Activated CD4-positive, alpha-beta T cell treated with anti-CD3 and anti-CD28 coated beads, Interleukin-2, amount 10 ng/mL, durations not matched to agents 7 days and 5 days (primary cell): Measurements from ENCODE around the gene EVI5L. TPM values are rescaled to one million over a fixed set of nuclear protein-coding genes. Genes with fewer than 3 reads are reported as not detected.
A peak's percentile ranks its signal among the peaks of the same experiment; 100 is the strongest.

ENCODE experiments used
- CTCF ChIA-PET: fragments of 350-600 bp; sonication (Branson Sonifier 250); formaldehyde crosslinking; loops from one replicate; lab custom pipeline; 2021; ENCODE audit warnings: antibody characterized with exemption; lab: Charles Lee
- POLR2A ChIA-PET: fragments of 350-600 bp; sonication (Branson Sonifier 250); formaldehyde crosslinking; loops from one replicate; lab custom pipeline; 2021; ENCODE audit warnings: antibody characterized with exemption; lab: Charles Lee
- DNase-seq: peaks from one replicate; pipeline ENCODE4 v3.0.0-alpha.2; 2020
- H3K27ac Mint-ChIP-seq: one replicate; pipeline ENCODE4 v1.8.0; 2021; ENCODE audit warnings: mild to moderate bottlenecking, moderate library complexity, mixed read lengths
- H3K27me3 Mint-ChIP-seq: one replicate; pipeline ENCODE4 v1.8.0; 2021; ENCODE audit warnings: mixed read lengths
- H3K36me3 Mint-ChIP-seq: one replicate; pipeline ENCODE4 v1.8.0; 2021; ENCODE audit warnings: low read depth, mixed read lengths
- H3K4me1 Mint-ChIP-seq: one replicate; pipeline ENCODE4 v1.8.0; 2021; ENCODE audit warnings: mixed read lengths
- H3K4me3 Mint-ChIP-seq: one replicate; pipeline ENCODE4 v1.8.0; 2021; ENCODE audit warnings: mild to moderate bottlenecking, moderate library complexity, mixed read lengths
- H3K9me3 Mint-ChIP-seq: one replicate; pipeline ENCODE4 v1.8.0; 2021; ENCODE audit warnings: mixed read lengths
- total RNA-seq, 2 experiments: library from RNA; stranded (reverse); gene quantifications; one replicate each; pipeline ENCODE4 v1.2.3, GENCODE V29; 2021

The EVI5L gene
- total RNA-seq, 2 experiments from 2014 or later, result 9.7 to 11.2 TPM

- no peak for DNase-seq
- peaks cover 22% of the 10 kb centered on the region for H3K9me3 Mint-ChIP-seq
- peaks cover 11% of the 10 kb centered on the region for H3K4me1 Mint-ChIP-seq
- CTCF ChIA-PET, result interaction anchor here (0.5 kb wide), 1 partner anchor 656 kb away, joined by 3 read pairs; no protein-coding TSS in a partner anchor
- peaks cover 38% of the 10 kb centered on the region for H3K27me3 Mint-ChIP-seq
- peaks cover 4% of the 10 kb centered on the region for H3K36me3 Mint-ChIP-seq
- no peak overlapping the region for H3K27ac Mint-ChIP-seq
- POLR2A ChIA-PET, result no interaction called here
- no peak overlapping the region for H3K4me3 Mint-ChIP-seq
Measured at GRCh38 chr19:7820588-7820987, 9.4 kb upstream of the EVI5L start.

GRCh38 chr19:7822910-7823515, 7.0 kb upstream of the EVI5L start:
- H3K27ac Mint-ChIP-seq, result no peak overlapping the region
- peaks cover 31% of the 10 kb centered on the region for H3K27me3 Mint-ChIP-seq
- ChIA-PET CTCF (no interaction called here), POLR2A (no interaction called here)
- DNase-seq, result no peak
- H3K36me3 Mint-ChIP-seq, result no peaks in the 10 kb centered on the region
- H3K4me1 Mint-ChIP-seq, result no peaks in the 10 kb centered on the region
- H3K4me3 Mint-ChIP-seq, result no peak overlapping the region
- peaks cover 8% of the 10 kb centered on the region for H3K9me3 Mint-ChIP-seq

GRCh38 chr19:7823686-7824301, 6.2 kb upstream of the EVI5L start:
- no peaks in the 10 kb centered on the region for H3K36me3 Mint-ChIP-seq
- no peak overlapping the region for H3K4me3 Mint-ChIP-seq
- CTCF ChIA-PET, result no interaction called here
- H3K9me3 Mint-ChIP-seq, result peaks cover 5% of the 10 kb centered on the region
- peaks cover 31% of the 10 kb centered on the region for H3K27me3 Mint-ChIP-seq
- H3K4me1 Mint-ChIP-seq, result peaks cover under 1% of the 10 kb centered on the region
- no peak overlapping the region for H3K27ac Mint-ChIP-seq
- no peak for DNase-seq
- POLR2A ChIA-PET, result no interaction called here

GRCh38 chr19:7829166-7829520, 875 bp upstream of the EVI5L start:
- H3K4me3 Mint-ChIP-seq, result peak overlapping the region; percentile 78
- H3K27me3 Mint-ChIP-seq, result peaks cover 3% of the 10 kb centered on the region
- H3K36me3 Mint-ChIP-seq, result no peaks in the 10 kb centered on the region
- H3K4me1 Mint-ChIP-seq, result peaks cover 21% of the 10 kb centered on the region
- H3K27ac Mint-ChIP-seq, result peak overlapping the region; percentile 96
- POLR2A ChIA-PET, result no interaction called here
- H3K9me3 Mint-ChIP-seq, result no peaks in the 10 kb centered on the region
- CTCF ChIA-PET, result no interaction called here
- no peak for DNase-seq

- Mint-ChIP-seq H3K9me3 (no peaks in the 10 kb centered on the region), H3K36me3 (no peaks in the 10 kb centered on the region), H3K27me3 (peaks cover 3% of the 10 kb centered on the region), H3K4me3 (peak overlapping the region; percentile 74), H3K27ac (no peak overlapping the region), H3K4me1 (peaks cover 21% of the 10 kb centered on the region)
- ChIA-PET POLR2A (no interaction called here), CTCF (interaction anchor here (0.6 to 2.3 kb wide), 2 partner anchors 22 to 39 kb away, joined by 3 to 8 read pairs; no protein-coding TSS in a partner anchor)
- no peak for DNase-seq
Measured at GRCh38 chr19:7830272-7830771, 304 bp downstream of the EVI5L start.

- ChIA-PET POLR2A (interaction anchor here (0.5 kb wide), 1 partner anchor 1476 kb away, joined by 6 read pairs; no protein-coding TSS in a partner anchor), CTCF (interaction anchor here (0.9 to 2.3 kb wide), 2 partner anchors 39 to 150 kb away, joined by 4 to 8 read pairs; partner anchors contain the start of gene TRAPPC5)
- Mint-ChIP-seq H3K4me1 (peaks cover 21% of the 10 kb centered on the region), H3K4me3 (peak overlapping the region; percentile 74), H3K27me3 (peaks cover 3% of the 10 kb centered on the region), H3K9me3 (no peaks in the 10 kb centered on the region), H3K36me3 (no peaks in the 10 kb centered on the region), H3K27ac (peak overlapping the region; percentile 80)
- no peak for DNase-seq
Measured at GRCh38 chr19:7830823-7831222, 805 bp downstream of the EVI5L start.

GRCh38 chr19:7831452-7831851, 1.4 kb downstream of the EVI5L start:
- peak overlapping the region; percentile 80 for H3K27ac Mint-ChIP-seq
- H3K4me1 Mint-ChIP-seq, result peaks cover 21% of the 10 kb centered on the region
- DNase-seq, result no peak
- ChIA-PET CTCF (interaction anchor here (0.9 to 2.3 kb wide), 2 partner anchors 38 to 151 kb away, joined by 4 to 8 read pairs; partner anchors contain the start of gene TRAPPC5), POLR2A (interaction anchor here (0.5 kb wide), 1 partner anchor 1475 kb away, joined by 6 read pairs; no protein-coding TSS in a partner anchor)
- H3K4me3 Mint-ChIP-seq, result peak overlapping the region; percentile 74
- H3K36me3 Mint-ChIP-seq, result no peaks in the 10 kb centered on the region
- peaks cover 3% of the 10 kb centered on the region for H3K27me3 Mint-ChIP-seq
- H3K9me3 Mint-ChIP-seq, result no peaks in the 10 kb centered on the region

- no peak for DNase-seq
- no peak overlapping the region for H3K27ac Mint-ChIP-seq
- peaks cover 21% of the 10 kb centered on the region for H3K4me1 Mint-ChIP-seq
- ChIA-PET POLR2A (no interaction called here), CTCF (interaction anchor here (1.0 to 2.3 kb wide), 3 partner anchors 18 to 151 kb away, joined by 3 to 8 read pairs (median 3); partner anchors contain the start of gene TRAPPC5)
- H3K4me3 Mint-ChIP-seq, result peak overlapping the region; percentile 74
- no peaks in the 10 kb centered on the region for H3K9me3 Mint-ChIP-seq
- peaks cover 3% of the 10 kb centered on the region for H3K27me3 Mint-ChIP-seq
- no peaks in the 10 kb centered on the region for H3K36me3 Mint-ChIP-seq
Measured at GRCh38 chr19:7832009-7832408, 2.0 kb downstream of the EVI5L start.

GRCh38 chr19:7832781-7833180, 2.8 kb downstream of the EVI5L start:
- DNase-seq, result no peak
- POLR2A ChIA-PET, result no interaction called here
- Mint-ChIP-seq H3K9me3 (no peaks in the 10 kb centered on the region), H3K27ac (no peak overlapping the region), H3K27me3 (peaks cover 1% of the 10 kb centered on the region), H3K4me3 (no peak overlapping the region), H3K36me3 (no peaks in the 10 kb centered on the region), H3K4me1 (peaks cover 21% of the 10 kb centered on the region)
- CTCF ChIA-PET, result interaction anchor here (1.0 to 2.3 kb wide), 3 partner anchors 17 to 152 kb away, joined by 3 to 8 read pairs (median 3); partner anchors contain the start of gene TRAPPC5

- Mint-ChIP-seq H3K4me3 (no peak overlapping the region), H3K27ac (no peak overlapping the region)
- CTCF ChIA-PET, result interaction anchor here (1.0 to 1.2 kb wide), 2 partner anchors 16 to 153 kb away, joined by 3 read pairs; partner anchors contain the start of gene TRAPPC5
Measured at GRCh38 chr19:7833225-7834099, 3.4 kb downstream of the EVI5L start.

GRCh38 chr19:7839476-7839875, 9.5 kb downstream of the EVI5L start:
- ChIA-PET POLR2A (no interaction called here), CTCF (no interaction called here)
- H3K4me1 Mint-ChIP-seq, result no peaks in the 10 kb centered on the region

More at GRCh38 chr19:7833225-7834099, 3.4 kb downstream of the EVI5L start:
- H3K4me1 Mint-ChIP-seq, result peaks cover 21% of the 10 kb centered on the region
- H3K27me3 Mint-ChIP-seq, result no peaks in the 10 kb centered on the region
- H3K9me3 Mint-ChIP-seq, result no peaks in the 10 kb centered on the region
- POLR2A ChIA-PET, result no interaction called here
- no peak for DNase-seq
- H3K36me3 Mint-ChIP-seq, result no peaks in the 10 kb centered on the region

GRCh38 chr19:7840629-7841028, 10.6 kb downstream of the EVI5L start:
- no peak overlapping the region for H3K27ac Mint-ChIP-seq
- ChIA-PET CTCF (no interaction called here), POLR2A (no interaction called here)
- no peaks in the 10 kb centered on the region for H3K4me1 Mint-ChIP-seq
- no peak for DNase-seq
- no peaks in the 10 kb centered on the region for H3K27me3 Mint-ChIP-seq
- no peaks in the 10 kb centered on the region for H3K36me3 Mint-ChIP-seq
- H3K4me3 Mint-ChIP-seq, result no peak overlapping the region
- peaks cover 2% of the 10 kb centered on the region for H3K9me3 Mint-ChIP-seq

More at GRCh38 chr19:7839476-7839875, 9.5 kb downstream of the EVI5L start:
- Mint-ChIP-seq H3K36me3 (no peaks in the 10 kb centered on the region), H3K27ac (no peak overlapping the region), H3K9me3 (peaks cover 2% of the 10 kb centered on the region), H3K27me3 (no peaks in the 10 kb centered on the region), H3K4me3 (no peak overlapping the region)
- DNase-seq, result no peak
